ENCODE data around the gene VILL. TPM values are rescaled to one million over a fixed set of nuclear protein-coding genes. Genes with fewer than 3 reads are reported as not detected.

Gene VILL
- total and polyA plus RNA-seq, 10 of the 15 experiments (the other 5 are each of a cell fraction or from before 2014, with no cell fraction given): 0.15 to 5.4 (median 2.1) TPM; not detected in 1

GRCh38 chr3:37984596-37984995, 6.0 kb upstream of the VILL start:
- Histone ChIP-seq H2AFZ (ENCODE audit: control insufficient read depth, low read depth, low read length) (no peak overlapping the region), H3K9ac (ENCODE audit: control insufficient read depth, insufficient read depth, low read length) (no peak overlapping the region), H3K4me1 (ENCODE audit: control insufficient read depth, insufficient read depth, low read length) (no peaks in the 10 kb centered on the region), H3K27ac (ENCODE audit: control insufficient read depth, insufficient read depth) (no peak overlapping the region), H3K27me3 (replicated peaks in 1 of 2; ENCODE audit: control insufficient read depth in 2 of 2, insufficient read depth in 2 of 2, low read length in 1 of 2) (no peaks in the 10 kb centered on the region; a peak in 2 of 4 replicates), H3K4me3 (no peak overlapping the region), H3K4me2 (ENCODE audit: control insufficient read depth, insufficient read depth) (no peak overlapping the region), H3K9me3 (replicated peaks; ENCODE audit: control insufficient read depth, insufficient read depth, low read length) (no peaks in the 10 kb centered on the region), H3K79me2 (ENCODE audit: control insufficient read depth, insufficient read depth, low read length) (no peaks in the 10 kb centered on the region), H3K36me3 (ENCODE audit: control insufficient read depth in 2 of 2, insufficient read depth in 2 of 2, low read length in 1 of 2) (no peaks in the 10 kb centered on the region), H4K20me1 (ENCODE audit: control insufficient read depth, insufficient read depth) (no peaks in the 10 kb centered on the region)
- ChIA-PET POLR2A (no interaction called here), CTCF (interaction anchor here (1.9 kb wide), 1 partner anchor 12 kb away, joined by 7 read pairs; no protein-coding TSS in a partner anchor), SMC1A (ENCODE audit: uncharacterized antibody, unreplicated experiment) (interaction anchor here (1.4 to 2.1 kb wide), 2 partner anchors 10 to 29 kb away, joined by 3 to 5 read pairs; no protein-coding TSS in a partner anchor), RAD21 (ENCODE audit: unreplicated experiment) (no interaction called here)
- FAIRE-seq (no peak), ATAC-seq (no peak), DNase-seq (ENCODE audit: low read depth, low spot score) (no peak)
- WGBS (ENCODE audit: insufficient coverage, insufficient replicate concordance, low lambda C conversion rate, missing lambda C conversion rate): 59% methylated on average over 7 of the region's 7 CpGs
- in situ Hi-C loops (cut with MboI): no loop called here
- intact Hi-C loops (cut with micrococcal nuclease; ENCODE audit: unreplicated experiment): no loop called here
- no TSS peak for BruUV-seq (replicated peaks)
- no peak for TF ChIP-seq TCF12 (IDR thresholded peaks at IDR 0.05; ENCODE audit: low read depth, low read length)
- no peak for TF ChIP-seq KDM1A (IDR thresholded peaks at IDR 0.05; ENCODE audit: borderline replicate concordance)
- no peak for TF ChIP-seq EED (IDR thresholded peaks at IDR 0.05; ENCODE audit: low read depth)
- no peak for TF ChIP-seq YY1 (IDR thresholded peaks at IDR 0.05; ENCODE audit: low read depth, low read length)
- TF ChIP-seq ZBTB40 (IDR thresholded peaks at IDR 0.05; ENCODE audit: borderline replicate concordance): no peak
- no peak for TF ChIP-seq RBBP5 (conservative IDR thresholded peaks at IDR 0.05)
- no peak for TF ChIP-seq HCFC1 (IDR thresholded peaks at IDR 0.05; ENCODE audit: low read length)
- no peak for TF ChIP-seq NKRF (conservative IDR thresholded peaks at IDR 0.05)
- no peak for TF ChIP-seq TARDBP (IDR thresholded peaks at IDR 0.05; ENCODE audit: borderline replicate concordance)
- no peak for TF ChIP-seq ESRRA (IDR thresholded peaks at IDR 0.05; ENCODE audit: low read length)
- TF ChIP-seq MTA3 (IDR thresholded peaks at IDR 0.05; ENCODE audit: borderline replicate concordance, low read length): no peak
- no peak for TF ChIP-seq CEBPZ (IDR thresholded peaks at IDR 0.05; ENCODE audit: low read depth, low read length)
